HepG2 (cell line): ENCODE data around the gene NTN4. TPM values are rescaled to one million over a fixed set of nuclear protein-coding genes. Genes with fewer than 3 reads are reported as not detected.

ENCODE experiments used
- ATAC-seq: fragments of 200-7000 bp; cut with Tn5 transposase; 3 replicates; pipeline ENCODE4 v1.9.1; 2020; ENCODE audit warnings: mild to moderate bottlenecking, moderate library complexity
- BruUV-seq: library from RNA; stranded (reverse); fragments of 400-500 nt; replicated peaks from 2 replicates; lab custom pipeline; 2021; lab: Mats Ljungman, UMichigan
- CTCF ChIA-PET: fragments of 300-600 bp; formaldehyde crosslinking; extraction: SDS; loops from one replicate; lab custom pipeline; 2021; ENCODE audit warnings: low total read pairs, inconsistent platforms, low intra/inter-chr PET ratio; lab: Yijun Ruan, JAX
- POLR2A ChIA-PET: fragments of 350-600 bp; sonication (Branson Sonifier 250); formaldehyde crosslinking; loops from one replicate; lab custom pipeline; 2020; ENCODE audit warnings: antibody characterized with exemption, inconsistent platforms; lab: Yijun Ruan, JAX
- DNase-seq: peaks from one replicate; pipeline ENCODE4 v3.0.0-alpha.2; 2015; ENCODE audit warnings: low spot score
- FAIRE-seq: peaks from 3 replicates; lab custom pipeline; 2011; peaks lifted over from hg19 to GRCh38; lab: Jason Lieb, UNC
- H2AFZ ChIP-seq: one replicate; pipeline ENCODE4 v1.6.1; 2011; ENCODE audit warnings: low read length, inconsistent platforms
- H3K27ac ChIP-seq: fragments of 300-600 bp; 3 replicates; pipeline ENCODE4 v1.8.0; 2011; ENCODE audit warnings: mixed run types, mild to moderate bottlenecking, mixed read lengths, low read length, inconsistent platforms; ENCODE audit not compliant: insufficient read depth; ENCODE audit errors: extremely low read length
- H3K27me3 ChIP-seq, 2 experiments: fragments of 200-600 bp in 1 of 2; 2 replicates in 1 of 2; 3 replicates in 1 of 2; pipeline versions ENCODE4 v1.6.0 to v1.8.0; 2011; ENCODE audit warnings: low read length in 2 of 2, mild to moderate bottlenecking in 2 of 2, moderate library complexity in 2 of 2, inconsistent platforms in 1 of 2; ENCODE audit not compliant: insufficient read depth in 2 of 2, control insufficient read depth in 1 of 2
- H3K36me3 ChIP-seq, 2 experiments: fragments of 200-600 bp in 1 of 2; replicated peaks in 1 of 2; 2 replicates in 1 of 2; 3 replicates in 1 of 2; pipeline versions ENCODE4 v1.5.1 to v1.8.0; 2011; ENCODE audit warnings: low read length in 2 of 2, inconsistent platforms in 1 of 2; ENCODE audit not compliant: insufficient read depth in 2 of 2, control insufficient read depth in 1 of 2
- H3K4me1 ChIP-seq: 2 replicates; pipeline ENCODE4 v1.5.1; 2012; ENCODE audit warnings: low read length, inconsistent platforms; ENCODE audit not compliant: insufficient read depth
- H3K4me2 ChIP-seq: 2 replicates; pipeline ENCODE4 v1.6.0; 2011; ENCODE audit warnings: low read depth, low read length, inconsistent platforms
- H3K4me3 ChIP-seq, 3 experiments: fragments of 200-600 bp in 1 of 3; sonication (generic), shearing (Covaris generic) in 1 of 3; replicated peaks in 1 of 3; 2 replicates each; pipeline ENCODE4 v1.5.1; 2011 to 2016; ENCODE audit warnings: low read length in 3 of 3, inconsistent platforms in 2 of 3, low read depth in 2 of 3, mild to moderate bottlenecking in 2 of 3, control low read depth in 1 of 3, mixed read lengths in 1 of 3; ENCODE audit not compliant: insufficient read depth in 1 of 3
- H3K79me2 ChIP-seq: one replicate; pipeline ENCODE4 v1.6.1; 2011; ENCODE audit warnings: low read length, inconsistent platforms; ENCODE audit not compliant: insufficient read depth
- H3K9ac ChIP-seq: 2 replicates; pipeline ENCODE4 v1.6.0; 2011; ENCODE audit warnings: mild to moderate bottlenecking, low read depth, low read length, inconsistent platforms; ENCODE audit not compliant: insufficient read depth
- H3K9me3 ChIP-seq: 2 replicates; pipeline ENCODE4 v1.5.1; 2012; ENCODE audit warnings: mild to moderate bottlenecking, low read length
- H4K20me1 ChIP-seq: 2 replicates; pipeline ENCODE4 v1.6.0; 2011; ENCODE audit warnings: inconsistent platforms, mild to moderate bottlenecking, low read length, moderate library complexity; ENCODE audit not compliant: insufficient read depth
- GATA4 ChIP-seq: sonication (generic); IDR thresholded peaks from 2 replicates; pipeline ENCODE4 v1.6.1; 2016; ENCODE audit warnings: antibody characterized with exemption, low read depth, borderline replicate concordance
- GLI4 ChIP-seq: sonication (generic); formaldehyde crosslinking; IDR thresholded peaks from 2 replicates; pipeline ENCODE4 v1.5.1; 2020; ENCODE audit warnings: missing genetic modification reagents, mild to moderate bottlenecking, moderate library complexity, borderline replicate concordance
- GTF2F1 ChIP-seq: fragments of 150-350 bp; IDR thresholded peaks from 2 replicates; pipeline ENCODE4 v1.6.1; 2014; ENCODE audit warnings: low read length
- HNRNPK ChIP-seq: fragments of 200-400 bp; formaldehyde crosslinking; IDR thresholded peaks from 2 replicates; pipeline ENCODE4 v1.6.1; 2018; ENCODE audit warnings: low read length, low read depth, moderate library complexity, mild to moderate bottlenecking; ENCODE audit not compliant: poor library complexity, severe bottlenecking
- KLF6 ChIP-seq: IDR thresholded peaks from 2 replicates; pipeline ENCODE4 v1.8.0; 2016; ENCODE audit warnings: missing biosample characterization, missing genetic modification reagents
- PRDM4 ChIP-seq: sonication (generic); formaldehyde crosslinking; IDR thresholded peaks from 2 replicates; pipeline ENCODE4 v1.9.0; 2021; ENCODE audit warnings: missing genetic modification reagents, borderline replicate concordance
- ZNF280B ChIP-seq: sonication (generic); formaldehyde crosslinking; IDR thresholded peaks from 2 replicates; pipeline ENCODE4 v1.5.0; 2020; ENCODE audit warnings: missing genetic modification reagents, mild to moderate bottlenecking, borderline replicate concordance
- ZNF557 ChIP-seq: sonication (generic); formaldehyde crosslinking; IDR thresholded peaks from 2 replicates; pipeline ENCODE4 v1.4.0; 2020; ENCODE audit warnings: missing genetic modification reagents
- ZNF607 ChIP-seq: sonication (generic); formaldehyde crosslinking; IDR thresholded peaks from 2 replicates; pipeline ENCODE4 v1.5.1; 2020; ENCODE audit warnings: missing genetic modification reagents, mild to moderate bottlenecking, borderline replicate concordance
- ZNF788 ChIP-seq: sonication (generic); formaldehyde crosslinking; IDR thresholded peaks from 2 replicates; pipeline ENCODE4 v1.5.0; 2020; ENCODE audit warnings: mild to moderate bottlenecking, missing genetic modification reagents, borderline replicate concordance
- ZXDC ChIP-seq: sonication (generic); formaldehyde crosslinking; IDR thresholded peaks from 2 replicates; pipeline ENCODE4 v1.5.0; 2020; ENCODE audit warnings: mild to moderate bottlenecking, missing genetic modification reagents
- WGBS: methylation state at CpG from one replicate; pipeline ENCODE4 v1.1.6; 2017; ENCODE audit warnings: low lambda C conversion rate; 5-methylcytosine and 5-hydroxymethylcytosine counted together
- in situ Hi-C: cut with HindIII; loops from 2 replicates; pipeline ENCODE4 v1.10.0; 2017; ENCODE audit warnings: low pct_unique_long_range_greater_than_20kb; ENCODE audit not compliant: extremely low pct_ligation_motif_present
- intact Hi-C: fragments of 100-400 bp; cut with micrococcal nuclease; formaldehyde crosslinking; loops from one replicate; pipeline ENCODE4 v1.10.0; 2022; ENCODE audit not compliant: unreplicated experiment
- polyA plus RNA-seq, 8 experiments: library from polyadenylated mRNA; depleted of rRNA in 3 of 8; stranded (reverse) in 7 of 8; unstranded in 1 of 8; fragments of >200 nt; fragmentation: Illumina TruSeq in 4 of 8; extraction: Trizol in 4 of 8; gene quantifications; 2 replicates each; pipeline versions ENCODE4 v1.2.1 to v1.2.3, GENCODE V29; 2011 to 2016; ENCODE audit warnings: low read depth in 4 of 8, missing spikeins in 1 of 8, mixed read lengths in 1 of 8; ENCODE audit not compliant: insufficient read depth in 1 of 8
- total RNA-seq, 5 experiments: library from RNA; depleted of rRNA; stranded (reverse); fragments of >200 nt; fragmentation: Illumina TruSeq; extraction: Trizol; gene quantifications; 2 replicates each; pipeline ENCODE4 v1.2.3, GENCODE V29; 2016; ENCODE audit warnings: low read depth in 1 of 5

NTN4 gene
- total and polyA plus RNA-seq, 2 of the 13 experiments (the other 11 are each of a cell fraction or from before 2014, with no cell fraction given) = 7.8 to 11.5 TPM

- 14% methylated on average over 3 of the region's 3 CpGs for WGBS
- H3K9me3 ChIP-seq = no peaks in the 10 kb centered on the region
- H3K4me1 ChIP-seq = peaks cover 14% of the 10 kb centered on the region
- ATAC-seq (peak; percentile 19; the same call in 1 of the 3 replicates), DNase-seq (no peak), FAIRE-seq (no peak)
- no peak overlapping the region for H3K27ac ChIP-seq
- no peaks in the 10 kb centered on the region for H3K27me3 ChIP-seq
- BruUV-seq = no TSS peak
- no peak overlapping the region for H2AFZ ChIP-seq
- POLR2A ChIA-PET = no interaction called here
- H3K36me3 ChIP-seq = no peaks in the 10 kb centered on the region
- no peaks in the 10 kb centered on the region for H3K79me2 ChIP-seq
- intact Hi-C loops = loop anchor here (1.0 to 10.0 kb wide), 3 partner anchors 92 to 226 kb away; no protein-coding TSS in a partner anchor
- H3K9ac ChIP-seq = no peak overlapping the region
- H4K20me1 ChIP-seq = no peaks in the 10 kb centered on the region
- no peak overlapping the region for H3K4me2 ChIP-seq
- no peak overlapping the region for H3K4me3 ChIP-seq
- TF ChIP-seq GATA4 (no peak), ZNF607 (CRISPR knock-in tag) (no peak), ZNF280B (CRISPR knock-in tag) (no peak), ZNF557 (no peak), GLI4 (CRISPR knock-in tag) (no peak), GTF2F1 (no peak), HNRNPK (no peak), PRDM4 (CRISPR knock-in tag) (no peak), ZNF788 (CRISPR knock-in tag) (no peak), ZXDC (no peak), KLF6 (CRISPR knock-in tag) (no peak)
- TF ChIP-seq, all 625 proteins: peak for 0
- in situ Hi-C loops = loop anchor here (10.0 kb wide), 1 partner anchor 182 kb away; no protein-coding TSS in a partner anchor
- CTCF ChIA-PET = interaction anchor here (2.5 kb wide), 1 partner anchor 193 kb away, joined by 16 read pairs; no protein-coding TSS in a partner anchor
These were observed 167.7 kb downstream of the NTN4 start for GRCh38 chr12:95622879-95623278.
